Mesenchymal stem cell (in vitro differentiated cells and primary cell): Measurements from ENCODE around the gene MTTP.

Experiments
- DNase-seq: peaks from one replicate; pipeline ENCODE4 v3.0.0-alpha.2; 2013
- H2AFZ ChIP-seq: one replicate; pipeline ENCODE4 v1.6.1; 2013; ENCODE audit warnings: low read depth, mild to moderate bottlenecking, control low read depth, inconsistent platforms, low read length, moderate library complexity
- H2AK5ac ChIP-seq: 2 replicates; pipeline ENCODE4 v1.6.1; 2013; ENCODE audit warnings: low read length, moderate library complexity, mild to moderate bottlenecking, inconsistent platforms; ENCODE audit not compliant: severe bottlenecking
- H2BK120ac ChIP-seq: one replicate; pipeline ENCODE4 v1.6.1; 2013; ENCODE audit warnings: low read depth, mild to moderate bottlenecking, inconsistent platforms, low read length, moderate library complexity
- H2BK12ac ChIP-seq, 2 experiments: one replicate each; pipeline ENCODE4 v1.6.1; 2013; ENCODE audit warnings: inconsistent platforms in 2 of 2, low read length in 2 of 2, mild to moderate bottlenecking in 2 of 2, moderate library complexity in 2 of 2, control low read depth in 1 of 2
- H2BK15ac ChIP-seq: one replicate; pipeline ENCODE4 v1.6.1; 2013; ENCODE audit warnings: mild to moderate bottlenecking, low read depth, inconsistent platforms; ENCODE audit not compliant: poor library complexity, severe bottlenecking
- H2BK5ac ChIP-seq: 2 replicates; pipeline ENCODE4 v1.6.1; 2013; ENCODE audit warnings: low read depth, mild to moderate bottlenecking, low read length, control low read depth, inconsistent platforms; ENCODE audit not compliant: poor library complexity, severe bottlenecking
- H3K14ac ChIP-seq, 2 experiments: one replicate each; pipeline ENCODE4 v1.6.1; 2013; ENCODE audit warnings: inconsistent platforms in 2 of 2, low read length in 2 of 2, control low read depth in 1 of 2, mild to moderate bottlenecking in 1 of 2, moderate library complexity in 1 of 2
- H3K18ac ChIP-seq, 2 experiments: one replicate each; pipeline ENCODE4 v1.6.1; 2013; ENCODE audit warnings: inconsistent platforms in 2 of 2, low read length in 2 of 2, control low read depth in 1 of 2, low read depth in 1 of 2, mild to moderate bottlenecking in 1 of 2
- H3K23ac ChIP-seq, 2 experiments: one replicate each; pipeline ENCODE4 v1.6.1; 2013; ENCODE audit warnings: inconsistent platforms in 2 of 2, low read length in 2 of 2, mild to moderate bottlenecking in 2 of 2, moderate library complexity in 2 of 2, control low read depth in 1 of 2
- H3K27ac ChIP-seq: 2 replicates; pipeline ENCODE4 v1.5.1; 2013; ENCODE audit warnings: mild to moderate bottlenecking, moderate library complexity, low read length, control low read depth, inconsistent platforms; ENCODE audit not compliant: poor library complexity, severe bottlenecking
- H3K27me3 ChIP-seq, 2 experiments: 2 replicates each; pipeline versions ENCODE4 v1.6.1 to v1.7.0; 2013; ENCODE audit warnings: low read length in 2 of 2, mild to moderate bottlenecking in 2 of 2, moderate library complexity in 2 of 2, control low read depth in 1 of 2, inconsistent platforms in 1 of 2; ENCODE audit not compliant: control insufficient read depth in 1 of 2, insufficient read depth in 1 of 2
- H3K36me3 ChIP-seq, 2 experiments: 2 replicates each; pipeline versions ENCODE4 v1.6.1 to v1.7.0; 2013; ENCODE audit warnings: low read length in 2 of 2, control low read depth in 1 of 2, inconsistent platforms in 1 of 2, low read depth in 1 of 2, mild to moderate bottlenecking in 1 of 2; ENCODE audit not compliant: insufficient read depth in 2 of 2, control insufficient read depth in 1 of 2
- H3K4ac ChIP-seq, 2 experiments: one replicate each; pipeline ENCODE4 v1.6.1; 2013; ENCODE audit warnings: inconsistent platforms in 2 of 2, low read length in 2 of 2, mild to moderate bottlenecking in 2 of 2, moderate library complexity in 2 of 2, control low read depth in 1 of 2, low read depth in 1 of 2
- H3K4me1 ChIP-seq: 2 replicates; pipeline ENCODE4 v1.6.1; 2013; ENCODE audit warnings: low read depth, low read length, control low read depth; ENCODE audit not compliant: control insufficient read depth, insufficient read depth
- H3K4me2 ChIP-seq: 2 replicates; pipeline ENCODE4 v1.6.1; 2013; ENCODE audit warnings: low read length, mild to moderate bottlenecking, inconsistent platforms; ENCODE audit not compliant: poor library complexity, severe bottlenecking
- H3K4me3 ChIP-seq, 2 experiments: 2 replicates each; pipeline versions ENCODE4 v1.5.1 to v1.7.0; 2013; ENCODE audit warnings: low read length in 2 of 2, mild to moderate bottlenecking in 2 of 2, control low read depth in 1 of 2, low read depth in 1 of 2; ENCODE audit not compliant: insufficient read depth in 1 of 2
- H3K79me1 ChIP-seq: replicated peaks from 2 replicates; pipeline ENCODE4 v1.6.1; 2013; ENCODE audit warnings: mild to moderate bottlenecking, control low read depth, low read length, inconsistent platforms; ENCODE audit not compliant: poor library complexity, severe bottlenecking
- H3K9ac ChIP-seq: 2 replicates; pipeline ENCODE4 v1.7.0; 2013; ENCODE audit warnings: mild to moderate bottlenecking, low read length, moderate library complexity
- H3K9me3 ChIP-seq: 2 replicates; pipeline ENCODE4 v1.7.0; 2013; ENCODE audit warnings: mild to moderate bottlenecking, low read length; ENCODE audit not compliant: control insufficient read depth
- H4K8ac ChIP-seq: one replicate; pipeline ENCODE4 v1.6.1; 2013; ENCODE audit warnings: inconsistent platforms, mild to moderate bottlenecking, low read length, moderate library complexity
- H4K91ac ChIP-seq: one replicate; pipeline ENCODE4 v1.6.1; 2013; ENCODE audit warnings: mild to moderate bottlenecking, low read length, inconsistent platforms
- WGBS: methylation state at CpG from one replicate; pipeline ENCODE4 v1.1.7; 2013; ENCODE audit warnings: mixed read lengths; 5-methylcytosine and 5-hydroxymethylcytosine counted together

The MTTP gene

GRCh38 chr4:99651811-99652485, 77.3 kb downstream of the MTTP start:
- Histone ChIP-seq H2BK15ac (no peak overlapping the region), H3K4me1 (peaks cover 9% of the 10 kb centered on the region), H4K8ac (no peak overlapping the region), H3K4me2 (no peak overlapping the region), H3K18ac (no peak overlapping the region), H2BK12ac (no peak overlapping the region), H3K4ac (no peak overlapping the region), H3K14ac (no peak overlapping the region), H3K79me1 (no peaks in the 10 kb centered on the region), H2BK120ac (no peak overlapping the region), H3K36me3 (no peaks in the 10 kb centered on the region), H3K27me3 (no peaks in the 10 kb centered on the region), H4K91ac (no peak overlapping the region), H2AFZ (no peak overlapping the region), H3K9ac (no peak overlapping the region), H3K9me3 (no peaks in the 10 kb centered on the region), H2AK5ac (no peak overlapping the region), H3K27ac (no peak overlapping the region), H3K4me3 (no peak overlapping the region), H3K23ac (no peak overlapping the region), H2BK5ac (no peak overlapping the region)
- WGBS: 94% methylated on average over 49 of the region's 49 CpGs
- no peak for DNase-seq

GRCh38 chr4:99652596-99653436, 78.2 kb downstream of the MTTP start:
- no peak overlapping the region for H2BK15ac ChIP-seq
- H3K23ac ChIP-seq: no peak overlapping the region
- no peaks in the 10 kb centered on the region for H3K27me3 ChIP-seq
- no peak overlapping the region for H3K27ac ChIP-seq
- H4K8ac ChIP-seq: no peak overlapping the region
- H3K4me2 ChIP-seq: no peak overlapping the region
- no peak overlapping the region for H2BK120ac ChIP-seq
- H2BK5ac ChIP-seq: no peak overlapping the region
- no peak overlapping the region for H3K14ac ChIP-seq
- H2AFZ ChIP-seq: no peak overlapping the region
- H3K79me1 ChIP-seq: no peaks in the 10 kb centered on the region
- peaks cover 9% of the 10 kb centered on the region for H3K4me1 ChIP-seq
- H3K36me3 ChIP-seq: no peaks in the 10 kb centered on the region
- H3K9ac ChIP-seq: no peak overlapping the region
- H3K18ac ChIP-seq: no peak overlapping the region
- H3K9me3 ChIP-seq: no peaks in the 10 kb centered on the region
- H2AK5ac ChIP-seq: no peak overlapping the region
- H4K91ac ChIP-seq: no peak overlapping the region
- H2BK12ac ChIP-seq: no peak overlapping the region
- H3K4ac ChIP-seq: no peak overlapping the region
- 96% methylated on average over 43 of the region's 43 CpGs for WGBS
- no peak for DNase-seq
- no peak overlapping the region for H3K4me3 ChIP-seq

- no peak overlapping the region for H2AK5ac ChIP-seq
- no peak overlapping the region for H3K23ac ChIP-seq
- no peak overlapping the region for H3K4me3 ChIP-seq
- H3K27me3 ChIP-seq: no peaks in the 10 kb centered on the region
- H2BK15ac ChIP-seq: no peak overlapping the region
- H3K4me2 ChIP-seq: no peak overlapping the region
- no peak overlapping the region for H3K18ac ChIP-seq
- H3K27ac ChIP-seq: no peak overlapping the region
- no peak overlapping the region for H3K4ac ChIP-seq
- H3K4me1 ChIP-seq: peaks cover 9% of the 10 kb centered on the region
- H3K9me3 ChIP-seq: no peaks in the 10 kb centered on the region
- DNase-seq: no peak
- WGBS: 80% methylated on average over 9 of the region's 9 CpGs
- H3K14ac ChIP-seq: no peak overlapping the region
- H3K79me1 ChIP-seq: no peaks in the 10 kb centered on the region
- no peaks in the 10 kb centered on the region for H3K36me3 ChIP-seq
- no peak overlapping the region for H4K8ac ChIP-seq
- H2BK120ac ChIP-seq: no peak overlapping the region
- no peak overlapping the region for H2AFZ ChIP-seq
- H3K9ac ChIP-seq: no peak overlapping the region
- no peak overlapping the region for H4K91ac ChIP-seq
- no peak overlapping the region for H2BK5ac ChIP-seq
- no peak overlapping the region for H2BK12ac ChIP-seq
Observed at GRCh38 chr4:99653916-99654315, 79.3 kb downstream of the MTTP start.

GRCh38 chr4:99654361-99654761, 79.7 kb downstream of the MTTP start:
- H2BK5ac ChIP-seq: no peak overlapping the region
- 87% methylated on average over 12 of the region's 15 CpGs for WGBS
- H4K91ac ChIP-seq: no peak overlapping the region
- DNase-seq: no peak
- H3K23ac ChIP-seq: no peak overlapping the region
- no peak overlapping the region for H2AK5ac ChIP-seq
- no peaks in the 10 kb centered on the region for H3K79me1 ChIP-seq
- no peak overlapping the region for H3K4me3 ChIP-seq
- no peak overlapping the region for H4K8ac ChIP-seq
- H2BK15ac ChIP-seq: no peak overlapping the region
- no peak overlapping the region for H2AFZ ChIP-seq
- H3K18ac ChIP-seq: no peak overlapping the region
- no peak overlapping the region for H3K9ac ChIP-seq
- no peak overlapping the region for H2BK12ac ChIP-seq
- no peaks in the 10 kb centered on the region for H3K27me3 ChIP-seq
- H3K4ac ChIP-seq: no peak overlapping the region
- no peak overlapping the region for H3K27ac ChIP-seq
- H3K4me2 ChIP-seq: no peak overlapping the region
- no peaks in the 10 kb centered on the region for H3K36me3 ChIP-seq
- H3K14ac ChIP-seq: peak overlapping the region in 1 of 2 experiments; percentile 21
- H2BK120ac ChIP-seq: no peak overlapping the region
- peaks cover 7% of the 10 kb centered on the region for H3K4me1 ChIP-seq
- H3K9me3 ChIP-seq: no peaks in the 10 kb centered on the region
